ENCODE results near the gene ITGA3.

DNA sequence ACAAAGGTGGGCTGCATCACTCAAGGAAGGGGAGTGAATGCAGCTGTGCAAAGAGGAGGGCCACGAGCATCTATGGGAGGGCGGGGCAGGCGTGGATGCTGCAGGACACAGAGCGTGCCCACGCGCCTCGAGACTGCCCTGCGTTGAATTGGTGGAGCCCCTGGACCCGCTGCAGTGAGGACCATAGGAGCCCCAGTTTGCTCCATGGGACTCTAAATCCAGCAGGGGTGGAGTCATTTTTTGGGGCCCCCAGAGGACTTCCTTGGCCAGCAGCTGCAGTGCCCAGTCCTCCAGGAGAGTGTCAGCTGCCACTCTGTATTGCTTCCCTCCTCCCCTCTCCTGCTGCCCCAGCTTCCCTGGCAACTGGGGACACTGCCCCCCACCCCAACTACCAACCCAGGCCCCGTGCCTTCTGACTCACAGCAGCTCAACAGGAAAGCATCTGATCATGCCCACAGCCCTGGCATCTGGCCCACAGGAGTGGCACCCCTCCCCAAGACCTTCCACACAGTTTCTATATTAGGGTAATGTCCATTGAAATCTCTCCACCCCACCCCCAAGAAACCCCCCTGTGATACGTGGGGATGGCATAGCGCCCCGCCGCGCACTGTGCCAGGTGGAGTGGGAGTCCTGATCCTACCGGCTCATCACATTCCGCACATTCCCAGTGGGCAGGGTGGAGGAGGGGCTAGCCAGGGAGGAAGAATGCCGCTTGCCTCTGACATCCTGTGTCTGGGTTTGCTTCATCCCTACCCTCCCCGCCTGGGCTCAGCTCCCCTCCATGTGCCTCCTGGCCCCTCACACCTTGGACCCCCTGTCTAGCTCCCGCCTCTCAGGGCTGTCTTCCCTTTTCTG lies 27.8 kb upstream of the ITGA3 start:
- no peak for TF ChIP-seq RCOR1 (IDR thresholded peaks at IDR 0.05; ENCODE audit: low read length)
- TF ChIP-seq, protein P1, sequence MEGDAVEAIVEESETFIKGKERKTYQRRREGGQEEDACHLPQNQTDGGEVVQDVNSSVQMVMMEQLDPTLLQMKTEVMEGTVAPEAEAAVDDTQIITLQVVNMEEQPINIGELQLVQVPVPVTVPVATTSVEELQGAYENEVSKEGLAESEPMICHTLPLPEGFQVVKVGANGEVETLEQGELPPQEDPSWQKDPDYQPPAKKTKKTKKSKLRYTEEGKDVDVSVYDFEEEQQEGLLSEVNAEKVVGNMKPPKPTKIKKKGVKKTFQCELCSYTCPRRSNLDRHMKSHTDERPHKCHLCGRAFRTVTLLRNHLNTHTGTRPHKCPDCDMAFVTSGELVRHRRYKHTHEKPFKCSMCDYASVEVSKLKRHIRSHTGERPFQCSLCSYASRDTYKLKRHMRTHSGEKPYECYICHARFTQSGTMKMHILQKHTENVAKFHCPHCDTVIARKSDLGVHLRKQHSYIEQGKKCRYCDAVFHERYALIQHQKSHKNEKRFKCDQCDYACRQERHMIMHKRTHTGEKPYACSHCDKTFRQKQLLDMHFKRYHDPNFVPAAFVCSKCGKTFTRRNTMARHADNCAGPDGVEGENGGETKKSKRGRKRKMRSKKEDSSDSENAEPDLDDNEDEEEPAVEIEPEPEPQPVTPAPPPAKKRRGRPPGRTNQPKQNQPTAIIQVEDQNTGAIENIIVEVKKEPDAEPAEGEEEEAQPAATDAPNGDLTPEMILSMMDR (IDR thresholded peaks at IDR 0.05), result no peak
- no peak for TF ChIP-seq SMC3 (IDR thresholded peaks at IDR 0.05; ENCODE audit: low read depth, low read length)
- TF ChIP-seq, protein P2, sequence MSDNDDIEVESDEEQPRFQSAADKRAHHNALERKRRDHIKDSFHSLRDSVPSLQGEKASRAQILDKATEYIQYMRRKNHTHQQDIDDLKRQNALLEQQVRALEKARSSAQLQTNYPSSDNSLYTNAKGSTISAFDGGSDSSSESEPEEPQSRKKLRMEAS (IDR thresholded peaks at IDR 0.05; ENCODE audit: low read depth), result peak; percentile 86
- TF ChIP-seq, protein P3, sequence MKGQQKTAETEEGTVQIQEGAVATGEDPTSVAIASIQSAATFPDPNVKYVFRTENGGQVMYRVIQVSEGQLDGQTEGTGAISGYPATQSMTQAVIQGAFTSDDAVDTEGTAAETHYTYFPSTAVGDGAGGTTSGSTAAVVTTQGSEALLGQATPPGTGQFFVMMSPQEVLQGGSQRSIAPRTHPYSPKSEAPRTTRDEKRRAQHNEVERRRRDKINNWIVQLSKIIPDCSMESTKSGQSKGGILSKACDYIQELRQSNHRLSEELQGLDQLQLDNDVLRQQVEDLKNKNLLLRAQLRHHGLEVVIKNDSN (IDR thresholded peaks at IDR 0.05; ENCODE audit: borderline replicate concordance, low read depth), result peak; percentile 62
- peak; percentile 93 for TF ChIP-seq JUND (IDR thresholded peaks at IDR 0.05)
- TF ChIP-seq ELF1 (IDR thresholded peaks at IDR 0.05), result no peak
- TF ChIP-seq EZH2phosphoT487 (IDR thresholded peaks at IDR 0.05; ENCODE audit: borderline replicate concordance, low read depth), result no peak
- no peak for TF ChIP-seq RAD21 (IDR thresholded peaks at IDR 0.05; ENCODE audit: low read length)
- peak; percentile 64; the same call in 1 of the 2 replicates for TF ChIP-seq POLR2AphosphoS5 (IDR thresholded peaks at IDR 0.05; ENCODE audit: low read depth, low read length)
- TF ChIP-seq RFX5 (IDR thresholded peaks at IDR 0.05; ENCODE audit: low read length), result no peak
- TF ChIP-seq NRF1 (IDR thresholded peaks at IDR 0.05; ENCODE audit: low read depth, low read length), result no peak
- peak; percentile 18; the same call in 1 of the 2 replicates for TF ChIP-seq SIN3A (IDR thresholded peaks at IDR 0.05; ENCODE audit: borderline replicate concordance, low read depth, low read length)
